Stimulated activated CD4-positive, alpha-beta T cell treated with anti-CD3 and anti-CD28 coated beads, Interleukin-2, amount 100 ng/mL, for 4 hours (primary cell): ENCODE data around the gene ATG3.
"Not testable (repeated sequence)": the region's sequence is repeated elsewhere in the genome, so short reads cannot be mapped to it uniquely, and the experiment has no call there.

ENCODE experiments used
- DNase-seq: peaks from one replicate; pipeline ENCODE4 v3.0.0-alpha.2; 2020; ENCODE audit warnings: low read depth

The ATG3 gene

GRCh38 chr3:112561734-112562529 is at the start of gene ATG3, which contains the start of gene SLC35A5:
TSS of gene ATG3 (minus strand) at chr3:112561962. CDS start at chr3:112561528, 434 bp downstream.
TSS of gene SLC35A5 (plus strand) at chr3:112562045. CDS start at chr3:112563404, 1,359 bp downstream.
- DNase-seq = peak; percentile 98

GRCh38 chr3:112610121-112610520 is 48.4 kb upstream of the ATG3 start:
- no peak for DNase-seq

- DNase-seq = no peak
Observed at GRCh38 chr3:112607863-112608262, 46.1 kb upstream of the ATG3 start.

GRCh38 chr3:112606098-112606497 is 44.3 kb upstream of the ATG3 start:
- no peak for DNase-seq

- no peak for DNase-seq
Observed at GRCh38 chr3:112605285-112605684, 43.5 kb upstream of the ATG3 start.

GRCh38 chr3:112604536-112604935 is 42.8 kb upstream of the ATG3 start:
- DNase-seq = no peak

GRCh38 chr3:112602217-112602838 is 40.6 kb upstream of the ATG3 start:
- DNase-seq = no peak

GRCh38 chr3:112598731-112599130 is 37.0 kb upstream of the ATG3 start:
- no peak for DNase-seq

- DNase-seq = no peak
Observed at GRCh38 chr3:112597945-112598344, 36.2 kb upstream of the ATG3 start.

- DNase-seq = no peak
Observed at GRCh38 chr3:112594856-112595255, 33.1 kb upstream of the ATG3 start.

GRCh38 chr3:112593258-112593657 is 31.5 kb upstream of the ATG3 start:
- no peak for DNase-seq

- DNase-seq = no peak
Observed at GRCh38 chr3:112587336-112587735, 25.6 kb upstream of the ATG3 start.

GRCh38 chr3:112585782-112586181 is 24.0 kb upstream of the ATG3 start:
- no peak for DNase-seq

- no peak for DNase-seq
Observed at GRCh38 chr3:112583105-112583504, 21.3 kb upstream of the ATG3 start.

- DNase-seq = no peak
Observed at GRCh38 chr3:112582244-112582874, 20.6 kb upstream of the ATG3 start.

- no peak for DNase-seq
Observed at GRCh38 chr3:112579697-112580096, 17.9 kb upstream of the ATG3 start.

GRCh38 chr3:112579232-112579631 is 17.5 kb upstream of the ATG3 start:
- no peak for DNase-seq

GRCh38 chr3:112572701-112573100 is 10.9 kb upstream of the ATG3 start:
- no peak for DNase-seq

GRCh38 chr3:112569265-112569664 is 7.5 kb upstream of the ATG3 start:
- no peak for DNase-seq

- no peak for DNase-seq
Observed at GRCh38 chr3:112568642-112569041, 6.9 kb upstream of the ATG3 start.

GRCh38 chr3:112564940-112565305 is 3.2 kb upstream of the ATG3 start:
- no peak for DNase-seq

- not testable (repeated sequence) for DNase-seq
Observed at GRCh38 chr3:112564247-112564939, 2.6 kb upstream of the ATG3 start.

GRCh38 chr3:112561484-112561733 is 353 bp downstream of the ATG3 start:
- peak; percentile 64 for DNase-seq
